Smooth muscle cell (in vitro differentiated cells): ENCODE data around the gene TRAPPC3. TPM values are rescaled to one million over a fixed set of nuclear protein-coding genes. Genes with fewer than 3 reads are reported as not detected.

Experiments used
- DNase-seq: peaks from one replicate; lab custom pipeline; 2025; ENCODE audit not compliant: unreplicated experiment; lab: John Stamatoyannopoulos, UW
- H2AFZ ChIP-seq: fragments of 200-600 bp; sonication (generic); 2 replicates; pipeline ENCODE4 v1.6.0; 2016; ENCODE audit warnings: antibody characterized with exemption, low read depth, mild to moderate bottlenecking
- H3F3A ChIP-seq: fragments of 200-600 bp; sonication (generic); 2 replicates; pipeline ENCODE4 v1.6.0; 2017; ENCODE audit warnings: antibody characterized with exemption, low read depth
- H3K27ac ChIP-seq: fragments of 200-600 bp; sonication (generic); 2 replicates; pipeline ENCODE4 v1.5.1; 2016; ENCODE audit warnings: low read depth, mild to moderate bottlenecking
- H3K27me3 ChIP-seq: fragments of 200-600 bp; sonication (generic); 2 replicates; pipeline ENCODE4 v1.6.1; 2016; ENCODE audit warnings: low read depth, mild to moderate bottlenecking
- H3K36me3 ChIP-seq: fragments of 200-600 bp; sonication (generic); 2 replicates; pipeline ENCODE4 v1.5.1; 2016; ENCODE audit warnings: low read depth
- H3K4me1 ChIP-seq: fragments of 200-600 bp; sonication (generic); 2 replicates; pipeline ENCODE4 v1.5.1; 2016; ENCODE audit warnings: low read depth
- H3K4me2 ChIP-seq: fragments of 200-600 bp; sonication (generic); 2 replicates; pipeline ENCODE4 v1.6.0; 2016; ENCODE audit warnings: mild to moderate bottlenecking
- H3K4me3 ChIP-seq: fragments of 200-600 bp; sonication (generic); 2 replicates; pipeline ENCODE4 v1.5.1; 2016; ENCODE audit warnings: mild to moderate bottlenecking
- H3K79me2 ChIP-seq: fragments of 200-600 bp; sonication (generic); 2 replicates; pipeline ENCODE4 v1.6.0; 2016; ENCODE audit warnings: low read depth, mild to moderate bottlenecking
- H3K9ac ChIP-seq: fragments of 200-600 bp; sonication (generic); 2 replicates; pipeline ENCODE4 v1.6.0; 2016; ENCODE audit warnings: low read depth
- H3K9me3 ChIP-seq: fragments of 200-600 bp; sonication (generic); replicated peaks from 2 replicates; pipeline ENCODE4 v1.5.1; 2016; ENCODE audit warnings: low read depth
- H4K20me1 ChIP-seq: fragments of 200-600 bp; sonication (generic); 2 replicates; pipeline ENCODE4 v1.6.0; 2016; ENCODE audit warnings: low read depth
- WGBS: methylation state at CpG from one replicate; pipeline ENCODE4 v1.1.7; 2016; ENCODE audit warnings: low lambda C conversion rate; 5-methylcytosine and 5-hydroxymethylcytosine counted together
- polyA plus RNA-seq: library from polyadenylated mRNA; unstranded; fragments of >200 nt; fragmentation: Nextera tagmentation; extraction: Ambion mirVana; gene quantifications from 2 replicates; pipeline ENCODE4 v1.2.1, GENCODE V29; 2016
- total RNA-seq: library from RNA; depleted of rRNA; stranded (reverse); fragments of >200 nt; gene quantifications from 2 replicates; pipeline ENCODE4 v1.2.3, GENCODE V29; 2014
- TF ChIP-seq, protein P1 (sequence below): fragments of 200-600 bp; sonication (generic); IDR thresholded peaks from 2 replicates; pipeline ENCODE4 v1.5.1; 2017; ENCODE audit warnings: borderline replicate concordance, mild to moderate bottlenecking, antibody characterized with exemption; ENCODE audit not compliant: insufficient read depth, poor library complexity, severe bottlenecking

TRAPPC3 gene
- total and polyA plus RNA-seq, 2 experiments from 2014 or later: 67.8 to 113 TPM

DNA sequence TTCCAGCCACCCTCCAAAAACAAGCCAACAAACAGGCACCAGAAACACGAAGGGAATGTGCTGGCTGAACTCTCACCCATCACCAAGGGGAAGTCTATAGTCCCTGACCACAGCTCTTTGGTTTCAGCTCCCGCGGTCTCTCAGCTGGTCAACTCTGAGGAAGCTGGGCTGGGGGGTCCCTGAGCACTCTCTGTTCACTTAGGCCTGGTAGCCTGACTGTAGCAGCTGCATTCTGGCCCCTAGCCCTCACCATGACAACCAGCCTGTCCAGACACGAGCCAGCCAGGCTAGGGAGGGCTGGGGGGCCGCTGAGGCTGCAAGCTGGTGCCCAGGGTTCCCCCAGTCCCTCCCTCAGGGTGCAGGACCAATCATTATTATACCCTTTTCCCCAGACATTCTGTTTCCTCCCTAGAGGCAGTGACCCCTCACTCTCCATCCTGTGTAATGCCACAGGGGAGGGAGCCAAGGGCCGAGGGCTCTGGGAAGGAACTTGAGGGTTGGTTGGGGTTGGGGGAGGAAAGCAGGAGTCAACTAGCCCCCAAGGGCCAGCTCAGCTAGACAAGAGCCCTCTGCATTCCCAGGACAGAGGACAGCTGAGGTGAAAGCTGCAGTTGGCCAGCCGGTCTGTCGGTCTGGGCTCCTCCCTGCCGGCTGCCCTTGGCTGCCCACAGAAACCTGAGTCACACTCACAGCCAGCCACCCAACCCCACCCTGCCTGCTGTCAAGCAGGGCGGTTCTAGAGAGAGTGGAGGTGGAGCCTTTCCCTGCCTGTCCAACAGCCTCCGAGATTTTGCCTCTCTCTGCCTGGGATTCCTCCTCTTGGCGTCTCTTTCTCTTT lies 1.2 kb upstream of the TRAPPC3 start:
- Histone ChIP-seq H3K36me3 (no peaks in the 10 kb centered on the region), H3K27ac (peak overlapping the region; percentile 99), H3K27me3 (no peaks in the 10 kb centered on the region), H3K4me1 (peaks cover 29% of the 10 kb centered on the region), H3K9ac (peak overlapping the region; percentile 90), H3K79me2 (peaks cover 35% of the 10 kb centered on the region), H2AFZ (no peak overlapping the region), H3K4me3 (peak overlapping the region; percentile 17), H3F3A (peaks cover 8% of the 10 kb centered on the region), H3K4me2 (peak overlapping the region; percentile 77), H4K20me1 (peaks cover 11% of the 10 kb centered on the region), H3K9me3 (no peaks in the 10 kb centered on the region)
- peak; percentile 61 for DNase-seq
- WGBS: 13% methylated on average over 12 of the region's 12 CpGs
- TF ChIP-seq, protein P1, sequence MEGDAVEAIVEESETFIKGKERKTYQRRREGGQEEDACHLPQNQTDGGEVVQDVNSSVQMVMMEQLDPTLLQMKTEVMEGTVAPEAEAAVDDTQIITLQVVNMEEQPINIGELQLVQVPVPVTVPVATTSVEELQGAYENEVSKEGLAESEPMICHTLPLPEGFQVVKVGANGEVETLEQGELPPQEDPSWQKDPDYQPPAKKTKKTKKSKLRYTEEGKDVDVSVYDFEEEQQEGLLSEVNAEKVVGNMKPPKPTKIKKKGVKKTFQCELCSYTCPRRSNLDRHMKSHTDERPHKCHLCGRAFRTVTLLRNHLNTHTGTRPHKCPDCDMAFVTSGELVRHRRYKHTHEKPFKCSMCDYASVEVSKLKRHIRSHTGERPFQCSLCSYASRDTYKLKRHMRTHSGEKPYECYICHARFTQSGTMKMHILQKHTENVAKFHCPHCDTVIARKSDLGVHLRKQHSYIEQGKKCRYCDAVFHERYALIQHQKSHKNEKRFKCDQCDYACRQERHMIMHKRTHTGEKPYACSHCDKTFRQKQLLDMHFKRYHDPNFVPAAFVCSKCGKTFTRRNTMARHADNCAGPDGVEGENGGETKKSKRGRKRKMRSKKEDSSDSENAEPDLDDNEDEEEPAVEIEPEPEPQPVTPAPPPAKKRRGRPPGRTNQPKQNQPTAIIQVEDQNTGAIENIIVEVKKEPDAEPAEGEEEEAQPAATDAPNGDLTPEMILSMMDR: no peak

DNA sequence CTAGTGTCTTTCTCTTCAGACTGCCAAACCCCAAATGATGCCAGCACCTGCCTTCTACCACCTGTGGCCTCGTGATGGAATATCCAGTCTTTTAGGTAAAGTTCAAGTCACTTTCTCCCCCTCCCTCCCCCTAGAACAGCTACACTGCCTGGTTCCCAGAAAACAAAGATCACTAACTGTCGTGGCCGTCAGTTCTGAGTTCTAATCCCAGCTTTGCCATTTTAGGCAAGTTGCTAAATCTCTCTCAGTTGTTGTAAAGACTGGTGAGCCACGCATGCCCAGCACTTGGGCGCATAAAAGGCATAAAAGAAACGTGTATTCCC lies 648 bp upstream of the TRAPPC3 start:
- Histone ChIP-seq H3K4me3 (no peak overlapping the region), H3K9me3 (no peaks in the 10 kb centered on the region), H3K27ac (peak overlapping the region; percentile 99), H3K9ac (peak overlapping the region; percentile 90), H3K4me2 (peak overlapping the region; percentile 68), H3K27me3 (no peaks in the 10 kb centered on the region), H4K20me1 (peaks cover 11% of the 10 kb centered on the region), H2AFZ (no peak overlapping the region), H3K4me1 (peaks cover 23% of the 10 kb centered on the region), H3K36me3 (no peaks in the 10 kb centered on the region), H3K79me2 (peaks cover 36% of the 10 kb centered on the region), H3F3A (peaks cover 8% of the 10 kb centered on the region)
- DNase-seq: no peak
- 29% methylated on average over 6 of the region's 6 CpGs for WGBS
- TF ChIP-seq, protein P1: no peak

DNA sequence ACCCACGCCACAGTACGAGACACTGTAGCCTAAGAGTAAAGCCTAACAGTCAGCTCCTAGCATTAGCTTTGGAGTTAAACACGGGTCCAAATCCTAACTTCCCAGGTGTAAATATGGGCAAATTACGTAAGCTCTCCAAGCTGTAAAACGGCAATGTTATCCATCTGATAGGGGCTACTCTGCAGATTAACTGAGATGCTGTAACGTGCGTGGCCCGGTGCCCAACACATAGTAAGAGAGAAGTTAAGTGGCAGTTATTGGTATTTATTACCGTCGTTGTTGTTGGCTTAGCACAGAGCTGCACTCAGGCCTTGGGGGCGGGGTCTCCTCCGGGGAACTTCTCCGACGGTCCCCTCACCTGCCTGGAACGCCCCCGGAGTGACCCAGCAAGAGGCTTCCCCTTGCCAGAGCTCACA lies 457 bp downstream of the TRAPPC3 start:
- peak overlapping the region; percentile 73 for H2AFZ ChIP-seq

More for the DNA sequence above, 457 bp downstream of the TRAPPC3 start:
- Histone ChIP-seq H3F3A (peaks cover 8% of the 10 kb centered on the region), H3K36me3 (no peaks in the 10 kb centered on the region), H3K9ac (peak overlapping the region; percentile 95), H3K4me3 (peak overlapping the region; percentile 77), H3K4me2 (peak overlapping the region; percentile 94), H3K27ac (peak overlapping the region; percentile 90), H4K20me1 (peaks cover 20% of the 10 kb centered on the region), H3K4me1 (peaks cover 19% of the 10 kb centered on the region), H3K79me2 (peaks cover 46% of the 10 kb centered on the region), H3K9me3 (no peaks in the 10 kb centered on the region), H3K27me3 (no peaks in the 10 kb centered on the region)
- TF ChIP-seq, protein P1: no peak
- 7% methylated on average over 15 of the region's 16 CpGs for WGBS
- DNase-seq: no peak
